HepG2 (cell line): Measurements from ENCODE around the gene ZNF490. TPM values are rescaled to one million over a fixed set of nuclear protein-coding genes. Genes with fewer than 3 reads are reported as not detected.

Experiments used
- AHR ChIP-seq: IDR thresholded peaks from 2 replicates; pipeline ENCODE4 v1.6.1; 2018; ENCODE audit warnings: missing genetic modification reagents, missing compliant biosample characterization
- AKNA ChIP-seq: sonication (generic); formaldehyde crosslinking; IDR thresholded peaks from 2 replicates; pipeline ENCODE4 v1.4.0; 2020; ENCODE audit warnings: missing genetic modification reagents, borderline replicate concordance
- CHD2 ChIP-seq: IDR thresholded peaks from 2 replicates; pipeline ENCODE4 v1.6.1; 2011; ENCODE audit warnings: low read depth, low read length, improper control_type of control experiment
- DR1 ChIP-seq: sonication (generic); formaldehyde crosslinking; IDR thresholded peaks from 2 replicates; pipeline ENCODE4 v1.8.0; 2021; ENCODE audit warnings: mild to moderate bottlenecking, missing genetic modification reagents, inconsistent platforms
- EHMT2 ChIP-seq: fragments of 200-600 bp; sonication (generic); IDR thresholded peaks from 2 replicates; pipeline ENCODE4 v1.7.0; 2017; ENCODE audit warnings: antibody characterized with exemption, low read depth, low read length, borderline replicate concordance
- GATAD2A ChIP-seq: IDR thresholded peaks from 2 replicates; pipeline ENCODE4 v1.6.1; 2016
- MED13 ChIP-seq: sonication (generic); formaldehyde crosslinking; IDR thresholded peaks from 2 replicates; pipeline ENCODE4 v1.5.0; 2020; ENCODE audit warnings: missing genetic modification reagents
- SMARCC2 ChIP-seq: fragments of 450-650 bp; IDR thresholded peaks from 2 replicates; pipeline ENCODE4 v1.6.1; 2017; ENCODE audit warnings: antibody characterized with exemption, mild to moderate bottlenecking
- SNAPC5 ChIP-seq: sonication (generic); formaldehyde crosslinking; IDR thresholded peaks from 2 replicates; pipeline ENCODE4 v1.8.1; 2023; ENCODE audit warnings: mild to moderate bottlenecking, missing genetic modification reagents, borderline replicate concordance
- SP140L ChIP-seq: sonication (generic); formaldehyde crosslinking; IDR thresholded peaks from 2 replicates; pipeline ENCODE4 v1.4.0; 2020; ENCODE audit warnings: missing genetic modification reagents, borderline replicate concordance
- SUZ12 ChIP-seq: fragments of 150-350 bp; IDR thresholded peaks from 2 replicates; pipeline ENCODE4 v1.6.1; 2014; ENCODE audit warnings: low read depth, low read length
- THYN1 ChIP-seq: sonication (generic); formaldehyde crosslinking; IDR thresholded peaks from 2 replicates; pipeline ENCODE4 v1.8.1; 2023; ENCODE audit warnings: low read depth, mild to moderate bottlenecking, moderate library complexity, missing genetic modification reagents, borderline replicate concordance
- YEATS2 ChIP-seq: sonication (generic); formaldehyde crosslinking; IDR thresholded peaks from 2 replicates; pipeline ENCODE4 v1.4.0; 2020; ENCODE audit warnings: missing genetic modification reagents, borderline replicate concordance
- ZNF180 ChIP-seq: sonication (generic); formaldehyde crosslinking; IDR thresholded peaks from 2 replicates; pipeline ENCODE4 v1.4.0; 2020; ENCODE audit warnings: low read depth, missing genetic modification reagents, borderline replicate concordance
- ZNF264 ChIP-seq: sonication (generic); formaldehyde crosslinking; IDR thresholded peaks from 2 replicates; pipeline ENCODE4 v1.4.0; 2020; ENCODE audit warnings: missing genetic modification reagents
- ZNF280B ChIP-seq: sonication (generic); formaldehyde crosslinking; IDR thresholded peaks from 2 replicates; pipeline ENCODE4 v1.5.0; 2020; ENCODE audit warnings: missing genetic modification reagents, mild to moderate bottlenecking, borderline replicate concordance
- ZNF639 ChIP-seq: conservative IDR thresholded peaks from 2 replicates; pipeline ENCODE4 v1.6.1; 2018; ENCODE audit warnings: missing genetic modification reagents
- ZSCAN31 ChIP-seq: sonication (generic); formaldehyde crosslinking; IDR thresholded peaks from 2 replicates; pipeline ENCODE4 v1.5.0; 2020; ENCODE audit warnings: low read depth, mild to moderate bottlenecking, missing genetic modification reagents
- polyA plus RNA-seq, 8 experiments: library from polyadenylated mRNA; depleted of rRNA in 3 of 8; stranded (reverse) in 7 of 8; unstranded in 1 of 8; fragments of >200 nt; fragmentation: Illumina TruSeq in 4 of 8; extraction: Trizol in 4 of 8; gene quantifications; 2 replicates each; pipeline versions ENCODE4 v1.2.1 to v1.2.3, GENCODE V29; 2011 to 2016; ENCODE audit warnings: low read depth in 4 of 8, missing spikeins in 1 of 8, mixed read lengths in 1 of 8; ENCODE audit not compliant: insufficient read depth in 1 of 8
- total RNA-seq, 5 experiments: library from RNA; depleted of rRNA; stranded (reverse); fragments of >200 nt; fragmentation: Illumina TruSeq; extraction: Trizol; gene quantifications; 2 replicates each; pipeline ENCODE4 v1.2.3, GENCODE V29; 2016; ENCODE audit warnings: low read depth in 1 of 5
- TF ChIP-seq, protein P1 (sequence below): sonication (generic); formaldehyde crosslinking; conservative IDR thresholded peaks from 2 replicates; pipeline ENCODE4 v1.8.0; 2022; ENCODE audit warnings: missing genetic modification reagents

The ZNF490 gene
- total and polyA plus RNA-seq, 2 of the 13 experiments (the other 11 are each of a cell fraction or from before 2014, with no cell fraction given) = 1.3 to 2.9 TPM

GRCh38 chr19:12610540-12611360, at the start of gene ZNF490, which contains the start of gene ZNF791 (continued):
- TF ChIP-seq CHD2 (no peak), ZNF639 (CRISPR knock-in tag) (peak; percentile 83; the same call in 1 of the 2 replicates), AHR (CRISPR knock-in tag) (peak; percentile 45; the same call in 1 of the 2 replicates), SUZ12 (no peak), AKNA (no peak), YEATS2 (CRISPR knock-in tag) (peak; percentile 95), GATAD2A (CRISPR knock-in tag) (peak; percentile 69), ZSCAN31 (peak; percentile 10; the same call in 1 of the 2 replicates), SNAPC5 (CRISPR knock-in tag) (no peak), ZNF180 (CRISPR knock-in tag) (no peak), MED13 (CRISPR knock-in tag) (no peak), THYN1 (CRISPR knock-in tag) (no peak), ZNF264 (CRISPR knock-in tag) (no peak), SMARCC2 (no peak), ZNF280B (CRISPR knock-in tag) (peak; percentile 88; the same call in 1 of the 2 replicates), SP140L (CRISPR knock-in tag) (0 out of 2 replicates have a peak, but pooled peaks have one; percentile 41), EHMT2 (no peak), DR1 (CRISPR knock-in tag) (peak; percentile 86)
- TF ChIP-seq, protein P1, sequence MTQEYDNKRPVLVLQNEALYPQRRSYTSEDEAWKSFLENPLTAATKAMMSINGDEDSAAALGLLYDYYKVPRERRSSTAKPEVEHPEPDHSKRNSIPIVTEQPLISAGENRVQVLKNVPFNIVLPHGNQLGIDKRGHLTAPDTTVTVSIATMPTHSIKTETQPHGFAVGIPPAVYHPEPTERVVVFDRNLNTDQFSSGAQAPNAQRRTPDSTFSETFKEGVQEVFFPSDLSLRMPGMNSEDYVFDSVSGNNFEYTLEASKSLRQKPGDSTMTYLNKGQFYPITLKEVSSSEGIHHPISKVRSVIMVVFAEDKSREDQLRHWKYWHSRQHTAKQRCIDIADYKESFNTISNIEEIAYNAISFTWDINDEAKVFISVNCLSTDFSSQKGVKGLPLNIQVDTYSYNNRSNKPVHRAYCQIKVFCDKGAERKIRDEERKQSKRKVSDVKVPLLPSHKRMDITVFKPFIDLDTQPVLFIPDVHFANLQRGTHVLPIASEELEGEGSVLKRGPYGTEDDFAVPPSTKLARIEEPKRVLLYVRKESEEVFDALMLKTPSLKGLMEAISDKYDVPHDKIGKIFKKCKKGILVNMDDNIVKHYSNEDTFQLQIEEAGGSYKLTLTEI (CRISPR knock-in tag) = no peak
